ENCODE measurements around the gene ZNF618.

ZNF618 gene

DNA sequence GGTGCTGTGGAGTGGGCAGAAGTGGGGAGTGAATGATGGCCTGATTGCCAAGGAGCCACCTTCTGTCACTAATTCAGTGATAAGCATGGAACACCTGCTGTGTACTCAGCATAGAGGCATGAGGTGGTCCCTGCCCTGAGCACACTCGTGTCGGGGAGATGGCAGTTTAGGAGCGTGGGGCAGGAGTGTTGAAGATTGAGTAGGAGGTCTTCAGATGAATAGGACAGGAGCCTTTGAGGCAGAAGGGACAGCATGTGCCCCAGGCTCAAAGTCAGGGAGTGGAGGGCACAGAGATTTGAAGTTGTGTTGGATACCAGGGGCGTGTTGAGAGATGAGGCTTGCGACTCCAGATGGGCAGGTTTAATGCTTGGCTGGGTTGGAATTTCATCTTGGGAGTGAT lies 55.0 kb downstream of the ZNF618 start:
- no peak overlapping the region for H3K4me3 ChIP-seq (ENCODE audit: low read length)
- TF ChIP-seq, protein P1, sequence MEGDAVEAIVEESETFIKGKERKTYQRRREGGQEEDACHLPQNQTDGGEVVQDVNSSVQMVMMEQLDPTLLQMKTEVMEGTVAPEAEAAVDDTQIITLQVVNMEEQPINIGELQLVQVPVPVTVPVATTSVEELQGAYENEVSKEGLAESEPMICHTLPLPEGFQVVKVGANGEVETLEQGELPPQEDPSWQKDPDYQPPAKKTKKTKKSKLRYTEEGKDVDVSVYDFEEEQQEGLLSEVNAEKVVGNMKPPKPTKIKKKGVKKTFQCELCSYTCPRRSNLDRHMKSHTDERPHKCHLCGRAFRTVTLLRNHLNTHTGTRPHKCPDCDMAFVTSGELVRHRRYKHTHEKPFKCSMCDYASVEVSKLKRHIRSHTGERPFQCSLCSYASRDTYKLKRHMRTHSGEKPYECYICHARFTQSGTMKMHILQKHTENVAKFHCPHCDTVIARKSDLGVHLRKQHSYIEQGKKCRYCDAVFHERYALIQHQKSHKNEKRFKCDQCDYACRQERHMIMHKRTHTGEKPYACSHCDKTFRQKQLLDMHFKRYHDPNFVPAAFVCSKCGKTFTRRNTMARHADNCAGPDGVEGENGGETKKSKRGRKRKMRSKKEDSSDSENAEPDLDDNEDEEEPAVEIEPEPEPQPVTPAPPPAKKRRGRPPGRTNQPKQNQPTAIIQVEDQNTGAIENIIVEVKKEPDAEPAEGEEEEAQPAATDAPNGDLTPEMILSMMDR (IDR thresholded peaks at IDR 0.05; ENCODE audit: insufficient read depth, low read depth, low read length, missing control alignments): no peak
- no peak for DNase-seq (ENCODE audit: low read depth)

DNA sequence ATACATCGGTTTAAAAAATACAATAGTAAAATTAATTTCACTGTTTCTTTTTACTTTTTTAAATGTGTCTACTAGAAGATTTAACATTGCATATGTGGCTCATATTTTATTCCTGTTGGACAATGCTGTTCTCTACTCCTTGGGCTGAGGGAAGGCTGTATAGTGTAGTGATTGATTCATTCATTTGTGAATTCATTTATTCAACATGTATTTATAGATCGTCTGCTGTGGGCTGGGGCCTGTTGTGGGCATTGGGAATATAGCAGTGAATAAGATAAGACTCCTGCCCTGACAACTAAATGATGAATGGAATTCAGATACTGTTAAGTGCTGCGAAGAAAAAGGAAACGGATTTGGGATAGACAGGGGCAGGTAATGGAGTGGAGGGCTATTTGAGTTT lies 55.7 kb downstream of the ZNF618 start:
- no peak for DNase-seq (ENCODE audit: low read depth)
- TF ChIP-seq, protein P1 (IDR thresholded peaks at IDR 0.05; ENCODE audit: insufficient read depth, low read depth, low read length, missing control alignments): no peak

DNA sequence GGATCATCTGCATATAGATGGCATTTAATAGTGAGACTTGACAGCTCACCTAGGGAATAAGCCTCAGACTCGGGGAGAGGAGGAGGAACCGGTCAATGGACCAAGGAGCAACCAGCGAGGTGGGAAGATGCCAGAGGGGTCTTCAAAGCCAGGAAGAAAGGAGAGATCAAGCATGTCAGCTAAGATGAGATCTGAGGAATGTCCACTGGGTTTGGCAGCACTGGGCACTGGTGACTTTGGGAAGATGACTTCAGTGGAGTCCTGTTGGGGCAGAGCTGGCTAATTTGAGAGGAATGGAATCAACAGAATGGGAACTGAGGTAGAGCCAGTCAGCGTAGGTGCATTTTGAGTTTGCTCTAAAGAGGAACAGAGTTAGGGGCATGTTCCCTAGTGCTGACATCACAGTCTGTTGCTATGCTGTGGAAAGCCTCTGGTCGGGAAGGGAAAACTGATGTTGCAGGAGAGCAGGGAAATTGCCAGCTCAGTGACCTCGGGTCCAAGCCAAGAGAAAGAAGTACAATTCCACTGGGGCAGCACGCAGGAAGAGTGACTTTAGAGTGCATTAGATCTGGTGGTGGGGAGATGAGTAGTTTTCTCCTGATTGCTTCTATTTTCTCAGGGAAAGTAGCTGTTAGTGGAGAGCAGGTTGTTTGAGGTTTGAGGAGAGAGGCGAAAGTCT lies 56.9 kb downstream of the ZNF618 start:
- H3K4me3 ChIP-seq (ENCODE audit: low read length): no peak overlapping the region
- DNase-seq (ENCODE audit: low read depth): no peak
- TF ChIP-seq, protein P1 (IDR thresholded peaks at IDR 0.05; ENCODE audit: insufficient read depth, low read depth, low read length, missing control alignments): no peak

More for the DNA sequence above, 55.7 kb downstream of the ZNF618 start:
- no peak overlapping the region for H3K4me3 ChIP-seq (ENCODE audit: low read length)

DNA sequence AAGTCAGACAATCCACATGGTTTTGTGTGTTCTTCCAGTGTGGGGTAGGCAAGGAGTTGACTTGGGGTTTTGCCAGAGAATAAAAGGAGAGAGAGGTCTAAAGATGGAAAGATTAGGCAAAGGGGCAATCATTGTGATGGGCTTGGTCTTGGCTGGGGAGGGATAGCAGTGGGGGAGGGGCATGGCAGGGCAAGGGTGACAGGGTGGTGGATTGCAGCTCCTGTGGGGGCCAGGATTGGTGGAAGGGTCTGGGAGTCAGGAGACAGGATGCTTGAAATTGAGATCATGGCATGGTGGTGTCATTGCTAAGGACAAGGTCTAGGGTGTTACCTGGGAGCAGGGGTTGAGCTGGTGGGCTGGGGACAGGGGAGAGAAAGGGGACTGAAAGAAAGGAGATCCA lies 57.6 kb downstream of the ZNF618 start:
- DNase-seq (ENCODE audit: low read depth): no peak
- TF ChIP-seq, protein P1 (IDR thresholded peaks at IDR 0.05; ENCODE audit: insufficient read depth, low read depth, low read length, missing control alignments): no peak
- no peak overlapping the region for H3K4me3 ChIP-seq (ENCODE audit: low read length)

DNA sequence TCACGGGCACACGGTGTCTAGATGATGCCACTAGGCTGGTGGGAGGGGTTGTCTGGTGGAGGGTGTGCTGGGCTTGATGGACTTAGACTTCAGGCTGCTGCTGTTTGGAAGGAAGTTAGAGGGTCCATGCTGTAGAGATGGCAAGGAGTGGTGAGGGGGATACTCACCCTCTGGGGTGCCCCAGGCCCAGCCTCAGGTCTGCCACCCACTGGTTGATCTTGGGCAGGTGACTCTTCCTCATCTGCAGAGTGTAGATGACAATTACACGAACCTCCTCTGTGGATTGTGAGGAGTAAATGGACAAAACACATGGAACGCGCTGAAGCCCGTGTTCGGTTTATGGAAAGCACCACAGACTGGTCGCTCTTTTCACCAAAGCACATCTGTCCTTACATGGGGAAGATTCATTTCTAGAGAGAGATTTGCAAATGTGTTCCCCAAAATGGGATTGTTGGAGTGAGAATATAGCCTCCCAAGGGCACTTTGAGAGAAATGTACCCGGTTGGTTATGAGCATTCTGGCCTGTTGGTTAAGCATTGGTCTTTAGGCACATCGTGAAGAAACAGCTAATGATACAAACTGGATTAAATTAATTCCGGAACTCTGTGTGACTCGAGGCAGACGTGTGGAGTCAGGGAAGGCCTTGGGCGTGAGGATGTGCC lies 58.2 kb downstream of the ZNF618 start:
- TF ChIP-seq, protein P1 (IDR thresholded peaks at IDR 0.05; ENCODE audit: insufficient read depth, low read depth, low read length, missing control alignments): no peak
- DNase-seq (ENCODE audit: low read depth): no peak
- H3K4me3 ChIP-seq (ENCODE audit: low read length): no peak overlapping the region

DNA sequence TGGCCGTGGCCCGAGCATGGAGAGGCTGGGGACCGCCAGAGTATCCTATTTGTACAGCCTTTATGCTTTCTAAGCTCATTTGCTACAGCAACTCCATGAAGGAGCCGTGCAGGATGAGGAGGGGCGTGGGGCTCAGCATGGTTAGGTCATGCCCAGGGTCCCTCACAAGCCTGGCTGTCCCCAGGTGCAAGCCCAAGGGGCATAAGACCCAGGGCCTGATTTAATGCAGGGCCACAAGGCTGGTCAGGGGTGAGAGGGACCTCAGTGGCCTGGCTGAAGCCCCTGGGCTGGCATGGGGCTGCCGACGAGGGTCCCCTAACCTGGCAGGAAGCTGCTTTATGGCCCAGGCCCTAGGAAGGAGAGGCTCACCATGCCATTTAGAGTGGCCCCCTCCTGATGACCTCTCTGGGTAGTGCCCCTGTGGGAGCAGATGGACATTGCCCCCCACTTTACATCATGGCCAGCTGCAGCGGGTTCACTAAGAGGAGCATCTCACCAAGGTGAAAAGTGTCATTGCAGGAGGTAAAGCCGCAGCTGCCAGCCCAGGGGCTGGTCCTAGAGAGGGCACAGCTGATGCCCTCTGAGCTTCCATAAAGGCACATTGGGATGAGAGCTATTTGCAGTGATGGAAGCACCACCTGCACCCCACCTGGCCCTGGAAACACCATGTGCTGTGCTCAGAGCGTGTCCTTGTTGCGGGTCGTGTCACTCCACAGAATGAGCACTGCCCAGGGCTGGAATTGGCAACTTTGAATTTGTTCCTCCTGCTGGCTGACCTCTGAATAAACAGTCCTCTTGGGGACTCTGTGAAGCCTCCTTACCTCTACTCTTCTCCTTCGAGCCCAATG lies 58.9 kb downstream of the ZNF618 start:
- TF ChIP-seq, protein P1 (IDR thresholded peaks at IDR 0.05; ENCODE audit: insufficient read depth, low read depth, low read length, missing control alignments): no peak
- no peak overlapping the region for H3K4me3 ChIP-seq (ENCODE audit: low read length)
- no peak for DNase-seq (ENCODE audit: low read depth)

All from epithelial cell of esophagus (primary cell).